ENCODE results near the gene GCDH.
A peak's percentile ranks its signal among the peaks of the same experiment; 100 is the strongest.
"Not testable (repeated sequence)": the region's sequence is repeated elsewhere in the genome, so short reads cannot be mapped to it uniquely, and the experiment has no call there.

Gene GCDH

GRCh38 chr19:12872941-12873890, 17.7 kb upstream of the GCDH start:
- DNase-seq: peak; percentile 56

- DNase-seq: no peak
Measured at GRCh38 chr19:12873891-12874745, 16.8 kb upstream of the GCDH start.

DNA sequence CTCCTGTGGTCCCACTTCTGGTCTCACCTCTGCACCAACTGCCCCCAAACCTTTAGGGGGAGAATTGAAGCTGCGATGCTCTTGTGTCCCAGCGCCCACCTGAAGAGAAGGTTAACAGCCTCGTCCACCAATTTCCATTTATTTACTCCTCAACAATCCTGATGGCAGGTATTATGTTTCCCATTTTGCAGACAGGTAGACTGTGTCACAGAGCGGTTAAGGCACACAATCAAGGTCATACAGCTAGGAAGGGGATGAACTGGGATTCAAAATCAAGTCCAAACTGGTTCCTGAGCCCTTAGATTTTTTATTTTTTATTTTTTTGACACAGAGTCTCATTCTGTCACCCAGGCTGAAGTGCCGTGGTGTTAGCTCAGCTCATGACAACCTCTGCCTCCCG, 15.9 kb upstream of the GCDH start:
- no peak for DNase-seq

DNA sequence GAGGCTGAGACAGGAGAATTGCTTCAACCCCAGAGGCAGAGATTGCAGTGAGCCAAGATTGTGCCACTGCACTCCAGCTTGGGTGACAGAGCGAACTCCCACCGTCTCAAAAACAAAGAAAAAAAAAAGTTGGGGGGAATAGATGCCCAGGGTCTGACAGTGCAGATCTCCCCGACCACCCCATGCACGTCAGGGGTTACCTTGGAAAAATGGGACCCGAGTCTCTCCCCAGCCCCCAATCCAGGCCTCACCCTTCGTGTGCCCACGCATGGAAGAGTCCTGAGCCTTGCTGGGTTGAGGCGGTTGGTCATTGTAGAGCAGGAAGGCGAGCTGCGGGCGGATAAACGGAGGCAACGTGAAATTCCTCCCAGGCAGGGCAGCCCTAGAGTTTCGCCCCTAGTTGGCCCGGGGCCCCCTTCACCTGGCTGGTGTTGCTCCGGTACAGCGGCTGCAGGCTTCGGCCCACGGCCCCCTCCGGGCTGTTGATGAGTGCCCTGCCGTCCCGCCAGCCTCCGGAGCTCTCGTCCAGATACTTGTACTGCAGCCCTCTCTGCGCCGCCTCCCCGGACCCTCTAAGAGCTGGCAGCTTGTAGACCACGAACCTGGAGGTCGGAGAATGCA, 10.3 kb upstream of the GCDH start:
- DNase-seq: peak; percentile 61

DNA sequence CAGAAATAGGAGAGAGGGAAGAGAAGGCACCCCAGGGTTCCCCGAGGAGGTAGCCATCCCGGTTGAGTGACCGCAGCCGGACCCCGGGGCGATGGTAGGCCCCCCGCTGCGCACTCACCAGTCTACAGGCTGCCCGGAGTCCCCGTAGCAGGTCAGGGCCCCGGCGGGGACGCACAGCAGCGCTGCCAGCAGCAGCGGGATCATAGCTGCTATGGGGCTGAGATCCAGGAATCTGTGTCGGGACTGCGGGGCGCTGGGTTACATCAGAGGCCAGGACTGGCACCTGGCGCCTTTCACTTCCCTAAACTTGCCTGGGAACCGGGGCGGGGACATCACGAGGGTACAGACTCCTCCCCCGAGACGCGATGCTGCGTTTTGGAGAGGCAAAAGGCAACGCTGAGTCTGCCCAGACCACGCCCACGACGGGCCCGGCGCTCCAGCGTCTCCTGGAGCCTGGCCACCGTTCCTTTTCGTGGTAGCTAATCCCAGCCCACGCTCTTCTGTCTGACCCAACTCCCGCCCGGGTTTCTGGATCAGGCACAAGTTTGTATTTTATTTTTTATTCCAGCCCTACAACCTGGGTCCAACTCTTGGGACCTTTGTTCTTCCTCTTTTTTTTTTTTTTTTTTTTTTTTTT, 9.7 kb upstream of the GCDH start, which contains the start of gene DNASE2:
DNASE2 (minus strand) TSS at position 278 of the 637 bp plus-strand sequence; CDS start at position 204, 74 bp downstream.
- DNase-seq: peak; percentile 99

DNA sequence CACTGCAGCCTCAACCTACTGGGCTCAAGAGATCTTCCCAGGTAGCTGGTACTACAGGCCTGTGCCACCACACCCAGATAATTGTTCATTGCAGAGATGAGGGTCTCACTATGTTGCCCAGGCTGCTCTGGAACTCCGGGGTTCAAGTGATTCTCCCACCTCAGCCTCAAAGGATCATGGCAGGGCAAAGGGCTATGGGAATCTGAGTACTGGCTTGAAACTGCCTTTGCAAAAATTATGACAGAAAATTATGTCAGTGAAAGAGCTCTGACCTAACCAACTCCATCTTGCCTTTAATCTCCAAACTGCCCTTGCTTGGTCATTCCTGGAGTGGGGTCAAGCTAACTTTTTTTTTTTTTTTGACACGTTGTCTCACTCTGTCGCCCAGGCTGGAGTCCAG, 8.4 kb upstream of the GCDH start:
- DNase-seq: no peak

GRCh38 chr19:12884202-12884601, 6.8 kb upstream of the GCDH start:
- DNase-seq: no peak

- DNase-seq: no peak
Measured at GRCh38 chr19:12884627-12884925, 6.4 kb upstream of the GCDH start.

- peak; percentile 87 for DNase-seq
Measured at GRCh38 chr19:12884926-12885748, 5.8 kb upstream of the GCDH start.

DNA sequence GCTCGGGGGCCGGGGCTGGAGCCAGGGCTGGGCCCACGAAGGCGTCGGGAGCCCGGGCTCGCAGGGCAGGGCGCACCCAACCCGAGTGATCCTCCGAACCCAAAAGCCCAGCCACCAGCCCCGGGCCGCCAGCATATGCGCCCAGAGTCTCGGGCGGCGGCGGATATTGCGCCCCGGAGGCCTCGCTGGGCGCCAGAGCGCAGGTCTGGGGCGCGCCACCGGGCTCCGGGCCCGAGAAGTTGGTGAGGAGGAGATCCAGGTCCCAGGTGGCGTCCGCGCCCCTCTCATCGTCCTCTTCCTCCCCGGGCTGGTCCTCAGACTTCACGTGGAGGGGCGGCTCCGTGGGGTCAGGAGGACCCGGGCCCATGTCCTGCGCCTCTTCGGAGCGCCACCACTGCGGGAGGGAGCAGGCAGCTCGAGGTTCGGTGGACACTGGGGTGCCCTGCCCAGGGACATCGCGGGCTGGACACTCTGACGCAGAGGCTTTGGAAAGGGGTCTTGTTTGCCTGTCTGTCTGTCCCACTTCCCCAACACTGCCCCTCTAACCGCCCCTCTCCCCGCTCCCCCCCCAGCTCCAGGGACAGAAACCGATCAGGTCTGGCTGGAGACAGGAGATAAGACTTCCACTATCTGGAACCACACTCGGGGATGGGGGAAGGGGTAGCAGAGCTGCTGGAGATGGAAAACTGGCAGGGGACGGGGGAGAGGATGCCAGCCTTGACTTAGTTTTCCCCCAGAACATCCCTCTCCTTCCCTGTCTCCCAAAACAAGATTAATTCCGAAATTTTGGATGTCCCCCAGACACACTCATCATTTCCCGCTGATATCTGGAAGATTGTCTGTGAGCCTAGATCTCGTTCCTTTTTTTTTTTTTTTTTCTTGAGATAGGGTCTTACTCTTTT, 5.0 kb upstream of the GCDH start:
- no peak for DNase-seq

DNA sequence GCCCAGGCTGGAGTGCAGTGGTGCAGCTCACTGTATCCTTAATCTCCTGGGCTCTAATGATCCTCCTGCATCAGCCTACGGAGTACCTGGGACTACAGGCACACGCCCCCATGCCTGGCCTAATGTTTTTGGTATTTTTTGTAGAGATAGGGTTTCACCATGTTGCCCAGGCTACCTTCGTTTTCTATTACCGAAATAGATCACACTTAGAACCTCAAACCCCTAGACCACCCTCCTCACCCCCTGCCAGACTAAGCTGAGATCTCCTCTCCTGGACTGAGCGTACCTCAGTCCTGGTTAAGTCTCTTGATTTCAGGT, 4.3 kb upstream of the GCDH start:
- DNase-seq: no peak

GRCh38 chr19:12886969-12887747, 3.8 kb upstream of the GCDH start, which contains the start of gene KLF1:
Gene KLF1 (minus strand): TSS chr19:12887201. CDS start chr19:12887140, 61 bp downstream.
- no peak for DNase-seq

DNA sequence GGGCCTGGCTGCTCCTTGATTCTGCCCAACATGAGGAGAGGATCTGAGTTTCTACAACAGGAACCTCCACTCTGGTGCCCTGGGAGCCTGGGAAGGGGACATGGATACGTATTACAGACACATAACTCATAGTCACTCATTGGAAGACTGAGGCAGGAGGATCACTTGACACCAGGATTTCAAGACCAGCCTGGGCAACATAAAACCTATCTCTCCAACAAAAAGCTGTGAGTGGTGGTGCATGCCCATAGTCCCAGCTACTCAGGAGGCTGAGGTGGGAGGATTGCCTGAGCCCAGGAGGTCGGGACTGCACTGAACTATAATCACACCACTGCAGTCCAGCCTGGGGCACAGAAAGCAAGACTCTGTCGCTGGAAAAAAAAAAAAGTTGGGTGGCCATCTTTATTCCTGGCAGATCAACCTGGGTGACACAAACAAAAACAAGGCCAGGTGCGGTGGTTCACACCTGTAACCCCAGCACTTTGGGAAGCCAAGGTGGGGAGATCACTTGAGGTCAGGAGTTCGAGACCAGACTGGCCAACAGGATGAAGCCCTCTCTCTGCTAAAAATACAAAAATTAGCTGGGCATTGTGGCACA, 2.9 kb upstream of the GCDH start:
- no peak for DNase-seq

- not testable (repeated sequence) for DNase-seq
Measured at GRCh38 chr19:12890299-12890786, 617 bp upstream of the GCDH start.

DNA sequence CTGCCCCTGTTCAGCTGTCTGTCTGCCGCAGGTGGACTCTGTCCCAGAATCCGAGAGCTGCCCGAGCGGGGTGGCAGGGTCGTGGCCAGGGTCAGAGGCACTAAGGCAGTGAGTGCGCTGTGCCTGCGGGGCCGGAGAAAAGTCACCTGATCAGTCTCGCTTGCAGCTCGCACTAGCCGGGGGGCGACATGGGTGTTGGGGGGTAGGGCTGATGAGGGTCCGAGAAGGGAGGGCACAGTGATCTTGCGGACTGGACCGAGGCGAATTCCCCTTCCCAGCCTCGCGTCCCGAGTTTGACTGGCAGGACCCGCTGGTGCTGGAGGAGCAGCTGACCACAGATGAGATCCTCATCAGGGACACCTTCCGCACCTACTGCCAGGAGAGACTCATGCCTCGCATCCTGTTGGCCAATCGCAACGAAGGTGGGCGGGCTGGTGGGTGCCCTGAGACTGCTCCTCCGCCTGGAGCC, 627 bp downstream of the GCDH start:
- peak; percentile 40 for DNase-seq

GRCh38 chr19:12893582-12893981, 2.6 kb downstream of the GCDH start:
- no peak for DNase-seq

DNA sequence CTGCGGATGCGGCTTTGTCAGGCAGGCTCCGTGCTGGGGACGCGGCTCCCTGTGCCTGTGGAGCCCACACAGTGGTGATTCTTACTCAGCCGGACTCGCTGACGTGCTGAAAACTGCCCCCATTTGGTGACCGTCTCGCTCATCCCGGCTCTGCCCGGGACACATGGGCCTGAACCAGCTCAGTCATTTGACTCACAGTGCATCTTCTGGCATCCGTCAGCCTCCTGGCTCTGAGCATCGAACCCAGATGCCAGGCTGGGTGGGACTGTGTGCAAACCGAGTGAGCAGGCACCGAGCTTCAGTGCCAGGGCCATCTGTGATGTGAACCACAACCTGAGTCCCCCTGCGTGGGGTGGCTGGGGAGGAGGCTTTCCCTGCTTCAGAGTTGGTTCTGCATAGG, 5.5 kb downstream of the GCDH start:
- no peak for DNase-seq

DNA sequence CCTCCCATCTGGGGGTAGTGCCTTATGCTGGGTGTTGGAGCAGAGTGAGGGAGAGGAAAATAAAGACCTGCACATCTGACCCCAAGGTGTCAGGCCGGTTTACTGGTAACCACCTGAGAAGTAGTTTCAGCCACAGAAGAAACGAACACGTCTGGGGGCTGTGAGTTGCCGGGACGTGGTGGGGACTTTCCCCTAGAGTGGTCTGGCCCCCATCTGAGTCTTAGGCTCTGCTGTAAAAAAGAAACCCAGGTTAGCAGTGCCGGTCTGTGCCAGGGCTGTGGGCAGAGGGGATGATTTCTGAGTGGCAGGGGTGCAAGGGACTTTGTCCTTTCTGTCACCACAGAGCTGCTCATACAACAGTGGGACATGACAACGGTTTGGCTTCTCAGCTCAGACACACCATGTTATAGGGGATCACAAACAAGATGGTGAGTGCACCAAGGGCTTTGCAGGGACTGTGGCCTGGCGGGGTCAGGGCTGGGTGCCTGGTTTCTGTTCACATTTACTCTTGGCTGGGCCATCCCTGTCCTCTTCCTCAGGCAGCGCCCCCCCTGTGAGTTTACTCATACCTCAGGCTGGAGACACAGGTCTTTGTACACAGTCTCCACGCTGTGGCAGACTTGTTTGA, 9.0 kb downstream of the GCDH start:
- no peak for DNase-seq

- DNase-seq: no peak
Measured at GRCh38 chr19:12907166-12907565, 16.2 kb downstream of the GCDH start.
